Panc1 (cell line): ENCODE measurements around the gene SRCIN1. TPM values are rescaled to one million over a fixed set of nuclear protein-coding genes. Genes with fewer than 3 reads are reported as not detected.

Experiments used
- ATAC-seq: fragments of 200-7000 bp; cut with Tn5 transposase; 2 replicates; pipeline ENCODE4 v1.9.1; 2020; ENCODE audit warnings: mild to moderate bottlenecking, moderate library complexity
- BruUV-seq: library from RNA; stranded (reverse); fragments of 400-500 nt; replicated peaks from 2 replicates; lab custom pipeline; 2021; lab: Mats Ljungman, UMichigan
- CTCF ChIA-PET: fragments of 300-600 bp; sonication (Branson Sonifier 250); formaldehyde crosslinking; loops from one replicate; lab custom pipeline; 2022; ENCODE audit warnings: antibody characterized with exemption; lab: Charles Lee
- POLR2A ChIA-PET: fragments of 300-600 bp; sonication (Branson Sonifier 250); formaldehyde crosslinking; loops from one replicate; lab custom pipeline; 2022; ENCODE audit warnings: antibody characterized with exemption; lab: Charles Lee
- DNase-seq: peaks from one replicate; pipeline ENCODE4 v3.0.0-alpha.2; 2010; ENCODE audit warnings: low read depth, low spot score
- H3K27ac ChIP-seq: 2 replicates; pipeline ENCODE4 v1.5.1; 2011; ENCODE audit warnings: mild to moderate bottlenecking, low read length, inconsistent platforms
- H3K27me3 ChIP-seq: fragments of 200-500 bp; sonication (Bioruptor generic); 2 replicates; pipeline ENCODE4 v1.6.0; 2014; ENCODE audit warnings: low read length, inconsistent platforms; ENCODE audit not compliant: control insufficient read depth, insufficient read depth
- H3K36me3 ChIP-seq: fragments of 200-500 bp; sonication (Bioruptor generic); 2 replicates; pipeline ENCODE4 v1.5.1; 2014; ENCODE audit warnings: inconsistent platforms, mild to moderate bottlenecking, low read length, moderate library complexity; ENCODE audit not compliant: control insufficient read depth, insufficient read depth
- H3K4me1 ChIP-seq: 2 replicates; pipeline ENCODE4 v1.5.1; 2011; ENCODE audit warnings: inconsistent platforms, mild to moderate bottlenecking, low read length, moderate library complexity; ENCODE audit not compliant: control insufficient read depth, insufficient read depth
- H3K4me3 ChIP-seq, 2 experiments: 2 replicates each; pipeline ENCODE4 v1.5.1; 2011 to 2012; ENCODE audit warnings: low read depth in 2 of 2, low read length in 2 of 2, mild to moderate bottlenecking in 2 of 2, inconsistent platforms in 1 of 2, moderate library complexity in 1 of 2
- H3K9me3 ChIP-seq: fragments of 200-500 bp; sonication (Bioruptor generic); 2 replicates; pipeline ENCODE4 v1.5.1; 2014; ENCODE audit warnings: low read depth, mild to moderate bottlenecking, inconsistent platforms, low read length, moderate library complexity; ENCODE audit not compliant: control insufficient read depth, insufficient read depth
- POLR2AphosphoS5 ChIP-seq: IDR thresholded peaks from 2 replicates; pipeline ENCODE4 v1.6.1; 2012; ENCODE audit warnings: mild to moderate bottlenecking, low read depth, low read length, moderate library complexity
- REST ChIP-seq, 2 experiments: IDR thresholded peaks; 2 replicates each; pipeline ENCODE4 v1.6.1; 2011 to 2012; ENCODE audit warnings: low read depth in 2 of 2, control low read depth in 1 of 2, low read length in 1 of 2, mild to moderate bottlenecking in 1 of 2, moderate library complexity in 1 of 2; ENCODE audit not compliant: insufficient read depth in 1 of 2
- SIN3A ChIP-seq: IDR thresholded peaks from 2 replicates; pipeline ENCODE4 v1.6.1; 2012; ENCODE audit warnings: low read depth, mild to moderate bottlenecking, low read length, moderate library complexity, borderline replicate concordance; ENCODE audit not compliant: insufficient read depth
- TCF7L2 ChIP-seq: IDR thresholded peaks from 2 replicates; pipeline ENCODE4 v1.6.1; 2011; ENCODE audit warnings: mild to moderate bottlenecking, low read depth, low read length, inconsistent platforms
- in situ Hi-C: cut with HindIII; loops from 2 replicates; pipeline ENCODE4 v1.10.0; 2016; ENCODE audit warnings: low sequenced_read_pairs, low pct_unique_long_range_greater_than_20kb
- intact Hi-C: fragments of 100-400 bp; cut with micrococcal nuclease; formaldehyde crosslinking; loops from one replicate; pipeline ENCODE4 v1.10.0; 2022; ENCODE audit not compliant: unreplicated experiment
- total RNA-seq: library from RNA; stranded (reverse); gene quantifications from one replicate; pipeline ENCODE4 v1.2.1, GENCODE V29; 2021; ENCODE audit not compliant: unreplicated experiment
- TF ChIP-seq, protein P1 (sequence below): fragments of 450-650 bp; IDR thresholded peaks from 2 replicates; pipeline ENCODE4 v1.5.1; 2017; ENCODE audit warnings: mild to moderate bottlenecking

SRCIN1 gene
- total RNA-seq, 1 experiment from 2014 or later = 12.8 TPM

DNA sequence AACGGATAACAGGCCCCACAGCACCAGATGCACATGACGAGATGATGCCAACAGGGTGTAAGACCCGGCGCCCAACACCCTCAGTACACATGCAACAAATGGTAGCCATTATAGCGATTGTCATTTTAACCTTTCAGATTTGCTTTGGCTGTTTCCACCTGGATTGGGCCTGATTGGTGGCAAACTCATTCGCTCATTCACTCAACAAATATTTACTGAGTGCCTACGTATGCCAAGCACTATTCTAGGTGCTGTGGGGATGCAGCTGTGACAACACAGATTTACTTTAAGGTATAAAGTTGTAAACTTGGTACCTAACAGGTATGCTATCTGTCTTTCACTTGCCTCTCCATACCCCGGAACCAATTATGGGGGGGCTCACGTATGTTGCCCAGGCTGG, 66.8 kb downstream of the SRCIN1 start:
- CTCF ChIA-PET = interaction anchor here (0.6 kb wide), 1 partner anchor 94 kb away, joined by 4 read pairs; no protein-coding TSS in a partner anchor
- Histone ChIP-seq H3K27ac (no peak overlapping the region), H3K4me1 (no peaks in the 10 kb centered on the region), H3K36me3 (no peaks in the 10 kb centered on the region), H3K27me3 (no peaks in the 10 kb centered on the region), H3K9me3 (no peaks in the 10 kb centered on the region), H3K4me3 (no peak overlapping the region)
- no peak for TF ChIP-seq SIN3A
- TF ChIP-seq TCF7L2 = no peak
- TF ChIP-seq POLR2AphosphoS5 = no peak
- TF ChIP-seq, protein P1, sequence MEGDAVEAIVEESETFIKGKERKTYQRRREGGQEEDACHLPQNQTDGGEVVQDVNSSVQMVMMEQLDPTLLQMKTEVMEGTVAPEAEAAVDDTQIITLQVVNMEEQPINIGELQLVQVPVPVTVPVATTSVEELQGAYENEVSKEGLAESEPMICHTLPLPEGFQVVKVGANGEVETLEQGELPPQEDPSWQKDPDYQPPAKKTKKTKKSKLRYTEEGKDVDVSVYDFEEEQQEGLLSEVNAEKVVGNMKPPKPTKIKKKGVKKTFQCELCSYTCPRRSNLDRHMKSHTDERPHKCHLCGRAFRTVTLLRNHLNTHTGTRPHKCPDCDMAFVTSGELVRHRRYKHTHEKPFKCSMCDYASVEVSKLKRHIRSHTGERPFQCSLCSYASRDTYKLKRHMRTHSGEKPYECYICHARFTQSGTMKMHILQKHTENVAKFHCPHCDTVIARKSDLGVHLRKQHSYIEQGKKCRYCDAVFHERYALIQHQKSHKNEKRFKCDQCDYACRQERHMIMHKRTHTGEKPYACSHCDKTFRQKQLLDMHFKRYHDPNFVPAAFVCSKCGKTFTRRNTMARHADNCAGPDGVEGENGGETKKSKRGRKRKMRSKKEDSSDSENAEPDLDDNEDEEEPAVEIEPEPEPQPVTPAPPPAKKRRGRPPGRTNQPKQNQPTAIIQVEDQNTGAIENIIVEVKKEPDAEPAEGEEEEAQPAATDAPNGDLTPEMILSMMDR = no peak
- TF ChIP-seq REST (IDR thresholded peaks at IDR 0.05; ENCODE audit: insufficient read depth in 1 of 2, low read depth in 2 of 2, low read length in 1 of 2) = no peak
- in situ Hi-C loops = no loop called here
- POLR2A ChIA-PET = no interaction called here
- DNase-seq (no peak), ATAC-seq (no peak)
- BruUV-seq = no TSS peak
- intact Hi-C loops = no loop called here

- intact Hi-C loops = no loop called here
- Histone ChIP-seq H3K27me3 (no peaks in the 10 kb centered on the region), H3K36me3 (no peaks in the 10 kb centered on the region), H3K9me3 (no peaks in the 10 kb centered on the region), H3K4me3 (no peak overlapping the region), H3K4me1 (no peaks in the 10 kb centered on the region), H3K27ac (no peak overlapping the region)
- in situ Hi-C loops = no loop called here
- POLR2A ChIA-PET = no interaction called here
- no peak for TF ChIP-seq POLR2AphosphoS5
- TF ChIP-seq SIN3A = no peak
- TF ChIP-seq, protein P1 = no peak
- TF ChIP-seq REST (IDR thresholded peaks at IDR 0.05; ENCODE audit: insufficient read depth in 1 of 2, low read depth in 2 of 2, low read length in 1 of 2) = no peak
- TF ChIP-seq TCF7L2 = no peak
- ATAC-seq = no peak
- no peak for DNase-seq
- CTCF ChIA-PET = interaction anchor here (1.3 to 1.5 kb wide), 2 partner anchors 25 to 48 kb away, joined by 3 to 4 read pairs; no protein-coding TSS in a partner anchor
- no TSS peak for BruUV-seq
These were observed 69.1 kb downstream of the SRCIN1 start for GRCh38 chr17:38536661-38537060.
